ENCODE data around the gene SLC25A51. TPM values are rescaled to one million over a fixed set of nuclear protein-coding genes. Genes with fewer than 3 reads are reported as not detected.

SLC25A51 gene
- total RNA-seq, 4 donors from 2014 or later, result 29.0 to 41.9 (median 39.3) TPM

DNA sequence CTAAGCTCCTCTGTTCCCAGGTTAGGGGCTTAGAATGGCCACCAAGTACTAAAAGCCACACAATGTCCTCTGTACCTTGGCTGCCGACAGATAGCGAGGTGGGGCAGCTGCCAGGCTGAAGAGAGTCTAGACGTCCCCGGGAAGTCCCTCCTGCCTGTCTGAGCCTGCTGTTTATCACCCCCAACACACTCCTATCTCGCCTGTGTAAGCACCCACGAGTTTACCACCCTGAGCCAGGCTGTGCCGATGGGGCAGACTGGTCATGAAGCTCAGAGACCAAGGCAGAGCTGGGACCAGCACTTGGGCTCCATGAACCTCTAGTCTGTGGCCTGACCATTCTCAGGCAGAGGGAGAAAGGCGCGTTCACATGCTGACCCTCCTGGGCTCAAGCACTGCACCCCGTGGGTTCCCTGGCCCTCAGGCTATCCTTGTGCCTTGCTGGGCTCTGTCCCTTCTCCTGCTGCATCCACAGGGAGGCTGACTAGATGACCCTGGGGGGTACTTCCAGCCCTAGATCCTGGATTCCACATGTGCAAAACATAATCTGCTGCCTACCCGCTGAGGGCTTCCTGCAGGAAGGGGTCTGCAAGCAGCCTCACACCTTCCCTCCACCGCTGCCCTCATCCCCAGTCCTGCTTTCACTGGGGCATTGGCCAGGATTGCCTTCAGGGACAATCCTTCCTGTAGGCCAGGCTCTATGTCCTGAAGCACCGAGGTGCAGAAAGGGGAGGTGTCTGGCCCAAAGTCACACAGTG lies 18.6 kb upstream of the SLC25A51 start:
- Histone ChIP-seq H3K36me3 (peaks cover 0 to 18% (median 11%) of the 10 kb centered on the region in 4 donors), H3K4me1 (peaks cover 17 to 25% (median 20%) of the 10 kb centered on the region in 4 donors), H3K9me3 (no peaks in the 10 kb centered on the region), H3K27ac (replicated peaks in 1 of 4) (no peak overlapping the region), H3K4me3 (no peak overlapping the region), H3K27me3 (no peaks in the 10 kb centered on the region)
- intact Hi-C loops (cut with DNase I), result loop anchor here (10.0 kb wide), 1 partner anchor 72 kb away; no protein-coding TSS in a partner anchor
- no peak for TF ChIP-seq POLR2A (IDR thresholded peaks at IDR 0.05; ENCODE audit: low read depth)
- no peak for TF ChIP-seq POLR2AphosphoS5 (IDR thresholded peaks at IDR 0.05)
- TF ChIP-seq EP300 (IDR thresholded peaks at IDR 0.05), result no peak
- TF ChIP-seq, protein P1, sequence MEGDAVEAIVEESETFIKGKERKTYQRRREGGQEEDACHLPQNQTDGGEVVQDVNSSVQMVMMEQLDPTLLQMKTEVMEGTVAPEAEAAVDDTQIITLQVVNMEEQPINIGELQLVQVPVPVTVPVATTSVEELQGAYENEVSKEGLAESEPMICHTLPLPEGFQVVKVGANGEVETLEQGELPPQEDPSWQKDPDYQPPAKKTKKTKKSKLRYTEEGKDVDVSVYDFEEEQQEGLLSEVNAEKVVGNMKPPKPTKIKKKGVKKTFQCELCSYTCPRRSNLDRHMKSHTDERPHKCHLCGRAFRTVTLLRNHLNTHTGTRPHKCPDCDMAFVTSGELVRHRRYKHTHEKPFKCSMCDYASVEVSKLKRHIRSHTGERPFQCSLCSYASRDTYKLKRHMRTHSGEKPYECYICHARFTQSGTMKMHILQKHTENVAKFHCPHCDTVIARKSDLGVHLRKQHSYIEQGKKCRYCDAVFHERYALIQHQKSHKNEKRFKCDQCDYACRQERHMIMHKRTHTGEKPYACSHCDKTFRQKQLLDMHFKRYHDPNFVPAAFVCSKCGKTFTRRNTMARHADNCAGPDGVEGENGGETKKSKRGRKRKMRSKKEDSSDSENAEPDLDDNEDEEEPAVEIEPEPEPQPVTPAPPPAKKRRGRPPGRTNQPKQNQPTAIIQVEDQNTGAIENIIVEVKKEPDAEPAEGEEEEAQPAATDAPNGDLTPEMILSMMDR (IDR thresholded peaks at IDR 0.05), result no peak
- WGBS, result 80% methylated on average over 12 of the region's 13 CpGs
- DNase-seq (ENCODE audit: extremely low spot score), result no peak

DNA sequence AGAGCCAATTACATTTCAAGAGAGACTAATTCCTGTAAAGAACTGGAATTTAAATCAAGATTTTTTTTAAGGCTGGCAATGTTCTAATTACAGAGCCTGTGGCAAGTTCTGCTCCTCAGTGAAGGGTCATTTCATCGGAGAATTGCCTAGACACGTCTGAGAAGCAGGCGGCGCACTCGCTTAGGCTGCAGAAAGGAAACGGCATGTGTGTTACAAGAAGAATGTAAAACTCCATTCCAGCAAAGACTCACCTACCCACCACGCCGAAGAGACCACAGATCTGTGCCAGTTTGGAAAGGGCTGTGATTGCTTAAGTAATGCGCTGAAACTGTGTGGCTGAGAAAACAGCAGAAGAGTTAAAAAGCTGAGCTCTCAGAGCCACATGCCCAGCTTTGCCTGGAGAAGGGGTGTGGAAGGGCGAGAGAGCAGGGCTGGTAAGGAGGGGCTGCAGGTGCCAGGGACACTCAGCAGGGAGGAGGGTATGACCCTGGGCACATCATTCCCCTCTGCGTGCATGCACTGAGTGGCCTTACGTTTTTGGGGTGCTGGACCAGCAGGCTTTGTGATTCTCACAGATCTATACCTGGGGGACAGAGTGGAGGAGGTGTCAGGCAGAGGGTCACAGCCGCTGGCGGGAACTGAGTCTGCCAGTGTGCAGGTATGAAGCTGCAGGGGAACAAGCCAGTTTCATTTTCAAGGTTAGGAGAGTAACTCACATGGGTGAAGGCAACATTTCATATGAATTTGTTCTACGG lies 17.8 kb upstream of the SLC25A51 start:
- Histone ChIP-seq H3K4me3 (no peak overlapping the region), H3K27ac (replicated peaks in 1 of 4) (no peak overlapping the region), H3K9me3 (no peaks in the 10 kb centered on the region), H3K27me3 (no peaks in the 10 kb centered on the region), H3K36me3 (peaks cover 0 to 20% (median 11%) of the 10 kb centered on the region in 4 donors), H3K4me1 (peaks cover 15 to 27% (median 18%) of the 10 kb centered on the region in 4 donors)
- TF ChIP-seq, protein P1 (IDR thresholded peaks at IDR 0.05), result no peak
- TF ChIP-seq EP300 (IDR thresholded peaks at IDR 0.05), result no peak
- no peak for TF ChIP-seq POLR2A (IDR thresholded peaks at IDR 0.05; ENCODE audit: low read depth)
- TF ChIP-seq POLR2AphosphoS5 (IDR thresholded peaks at IDR 0.05), result no peak
- DNase-seq (ENCODE audit: extremely low spot score), result no peak
- 91% methylated on average over 13 of the region's 15 CpGs for WGBS
- intact Hi-C loops (cut with DNase I), result loop anchor here (10.0 kb wide), 1 partner anchor 73 kb away; no protein-coding TSS in a partner anchor

DNA sequence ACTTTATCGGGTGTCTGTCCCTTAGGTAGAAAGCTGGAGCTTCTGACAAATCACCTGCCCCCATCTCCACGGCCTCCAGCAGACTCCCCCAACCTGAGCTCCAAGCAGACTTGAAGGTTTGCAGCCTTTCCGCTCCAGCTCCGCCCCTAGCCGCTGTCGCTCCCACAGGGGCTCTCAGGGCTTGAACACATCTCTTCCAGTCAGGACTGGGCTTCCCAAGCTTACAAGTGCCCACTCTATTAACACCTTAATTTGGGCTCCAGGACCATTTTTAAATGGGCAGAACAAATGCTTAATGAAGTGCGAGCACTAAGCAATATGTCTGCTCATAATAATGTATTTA lies 17.2 kb upstream of the SLC25A51 start:
- H3K27ac ChIP-seq (replicated peaks in 1 of 4), result no peak overlapping the region
- H3K4me3 ChIP-seq, result no peak overlapping the region
- H3K9me3 ChIP-seq, result no peaks in the 10 kb centered on the region
- intact Hi-C loops (cut with DNase I), result loop anchor here (10.0 kb wide), 1 partner anchor 74 kb away; no protein-coding TSS in a partner anchor
- no peak for DNase-seq (ENCODE audit: extremely low spot score)
- TF ChIP-seq, protein P1 (IDR thresholded peaks at IDR 0.05), result no peak
- TF ChIP-seq EP300 (IDR thresholded peaks at IDR 0.05) (no peak), POLR2AphosphoS5 (IDR thresholded peaks at IDR 0.05) (no peak), POLR2A (IDR thresholded peaks at IDR 0.05; ENCODE audit: low read depth) (no peak)
- 94% methylated on average over 7 of the region's 7 CpGs for WGBS
- H3K4me1 ChIP-seq, result peaks cover 16 to 32% (median 21%) of the 10 kb centered on the region in 4 donors
- H3K36me3 ChIP-seq, result peaks cover 0 to 24% (median 12%) of the 10 kb centered on the region in 4 donors
- H3K27me3 ChIP-seq, result no peaks in the 10 kb centered on the region

DNA sequence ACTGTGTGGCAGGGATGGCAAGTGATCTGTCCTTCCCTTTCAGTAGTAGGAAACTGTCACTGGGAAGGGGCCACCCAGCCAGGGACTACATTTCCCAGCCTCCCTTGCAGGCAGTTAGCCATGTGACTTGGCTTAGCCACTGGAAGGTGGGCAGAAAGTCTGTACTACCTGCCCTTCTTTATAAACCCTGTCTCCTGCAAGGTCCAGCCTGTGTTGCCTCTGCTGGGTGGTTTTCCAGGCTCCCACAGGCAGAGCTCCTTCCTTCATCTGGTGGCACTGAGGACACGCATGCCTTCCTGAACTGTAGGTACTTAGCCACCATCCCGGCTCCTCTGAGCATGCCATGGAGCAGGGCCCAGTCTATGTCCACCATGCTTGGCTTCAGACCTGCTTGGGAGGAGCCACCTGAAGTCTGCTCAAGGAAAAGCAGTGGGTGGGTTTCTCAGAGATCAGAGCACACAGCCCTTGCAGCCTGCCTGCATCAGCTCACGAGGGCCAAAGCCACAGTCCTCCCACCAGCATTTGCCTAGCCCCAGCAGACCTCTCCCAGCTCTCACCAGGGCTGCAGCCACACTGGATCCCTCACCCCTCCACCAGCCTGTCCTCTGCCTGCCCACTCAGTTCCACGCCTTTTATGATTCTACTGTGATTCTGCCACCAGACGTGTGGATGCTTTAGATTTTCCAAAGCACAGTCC lies 16.7 kb upstream of the SLC25A51 start:
- Histone ChIP-seq H3K36me3 (peaks cover 0 to 24% (median 13%) of the 10 kb centered on the region in 4 donors), H3K27ac (replicated peaks in 1 of 4) (no peak overlapping the region), H3K27me3 (no peaks in the 10 kb centered on the region), H3K4me1 (peaks cover 20 to 36% (median 25%) of the 10 kb centered on the region in 4 donors), H3K9me3 (no peaks in the 10 kb centered on the region), H3K4me3 (no peak overlapping the region)
- DNase-seq (ENCODE audit: extremely low spot score), result no peak
- intact Hi-C loops (cut with DNase I), result loop anchor here (10.0 kb wide), 1 partner anchor 74 kb away; no protein-coding TSS in a partner anchor
- TF ChIP-seq, protein P1 (IDR thresholded peaks at IDR 0.05), result no peak
- no peak for TF ChIP-seq POLR2AphosphoS5 (IDR thresholded peaks at IDR 0.05)
- TF ChIP-seq POLR2A (IDR thresholded peaks at IDR 0.05; ENCODE audit: low read depth), result no peak
- no peak for TF ChIP-seq EP300 (IDR thresholded peaks at IDR 0.05)
- WGBS, result 96% methylated on average over 3 of the region's 5 CpGs
